Measurements from ENCODE around the gene TTLL9. TPM values are rescaled to one million over a fixed set of nuclear protein-coding genes. Genes with fewer than 3 reads are reported as not detected.
"Not testable (repeated sequence)": the region's sequence is repeated elsewhere in the genome, so short reads cannot be mapped to it uniquely, and the experiment has no call there.

The TTLL9 gene
- total RNA-seq, 2 donors from 2014 or later = not detected

- DNase-seq (ENCODE audit: low spot score) (no peak), ATAC-seq (ENCODE audit: insufficient number of reproducible peaks, low FRiP score, low read depth) (no peak)
- Histone ChIP-seq H3K9me3 (no peaks in the 10 kb centered on the region), H3K27ac (no peak overlapping the region), H3K4me3 (no peak overlapping the region), H3K27me3 (replicated peaks; ENCODE audit: insufficient read depth) (no peaks in the 10 kb centered on the region), H3K4me1 (ENCODE audit: control insufficient read depth in 1 of 2, low read depth in 2 of 2) (no peaks in the 10 kb centered on the region), H3K36me3 (no peaks in the 10 kb centered on the region)
- TF ChIP-seq, protein P1, sequence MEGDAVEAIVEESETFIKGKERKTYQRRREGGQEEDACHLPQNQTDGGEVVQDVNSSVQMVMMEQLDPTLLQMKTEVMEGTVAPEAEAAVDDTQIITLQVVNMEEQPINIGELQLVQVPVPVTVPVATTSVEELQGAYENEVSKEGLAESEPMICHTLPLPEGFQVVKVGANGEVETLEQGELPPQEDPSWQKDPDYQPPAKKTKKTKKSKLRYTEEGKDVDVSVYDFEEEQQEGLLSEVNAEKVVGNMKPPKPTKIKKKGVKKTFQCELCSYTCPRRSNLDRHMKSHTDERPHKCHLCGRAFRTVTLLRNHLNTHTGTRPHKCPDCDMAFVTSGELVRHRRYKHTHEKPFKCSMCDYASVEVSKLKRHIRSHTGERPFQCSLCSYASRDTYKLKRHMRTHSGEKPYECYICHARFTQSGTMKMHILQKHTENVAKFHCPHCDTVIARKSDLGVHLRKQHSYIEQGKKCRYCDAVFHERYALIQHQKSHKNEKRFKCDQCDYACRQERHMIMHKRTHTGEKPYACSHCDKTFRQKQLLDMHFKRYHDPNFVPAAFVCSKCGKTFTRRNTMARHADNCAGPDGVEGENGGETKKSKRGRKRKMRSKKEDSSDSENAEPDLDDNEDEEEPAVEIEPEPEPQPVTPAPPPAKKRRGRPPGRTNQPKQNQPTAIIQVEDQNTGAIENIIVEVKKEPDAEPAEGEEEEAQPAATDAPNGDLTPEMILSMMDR (IDR thresholded peaks at IDR 0.05) = no peak
Measured at GRCh38 chr20:31924561-31924960, 54.1 kb downstream of the TTLL9 start.

DNA sequence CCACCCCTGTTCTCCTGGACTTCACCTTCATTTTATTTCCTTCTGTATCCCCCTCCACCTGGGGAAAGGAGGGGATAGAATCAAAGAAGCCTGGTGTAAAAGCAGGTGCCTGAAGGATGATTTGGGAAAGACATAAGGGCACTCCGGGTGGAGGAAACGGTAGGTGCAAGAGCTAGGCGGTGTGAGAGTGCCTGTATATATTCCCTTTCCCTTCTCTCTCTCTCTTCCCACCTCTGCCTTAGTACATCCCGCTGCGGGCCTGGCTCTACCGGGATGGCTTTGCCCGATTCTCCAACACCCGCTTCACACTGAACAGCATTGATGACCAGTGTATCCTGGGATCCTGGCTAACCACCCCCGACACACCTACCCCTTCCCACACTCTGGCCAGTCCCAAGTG lies 55.2 kb downstream of the TTLL9 start:
- TF ChIP-seq, protein P1 (IDR thresholded peaks at IDR 0.05) = no peak
- Histone ChIP-seq H3K4me3 (no peak overlapping the region), H3K9me3 (no peaks in the 10 kb centered on the region), H3K4me1 (ENCODE audit: control insufficient read depth in 1 of 2, low read depth in 2 of 2) (no peaks in the 10 kb centered on the region), H3K27ac (no peak overlapping the region), H3K36me3 (no peaks in the 10 kb centered on the region), H3K27me3 (replicated peaks; ENCODE audit: insufficient read depth) (no peaks in the 10 kb centered on the region)
- ATAC-seq (ENCODE audit: insufficient number of reproducible peaks, low FRiP score, low read depth) (no peak), DNase-seq (ENCODE audit: low spot score) (no peak)

DNA sequence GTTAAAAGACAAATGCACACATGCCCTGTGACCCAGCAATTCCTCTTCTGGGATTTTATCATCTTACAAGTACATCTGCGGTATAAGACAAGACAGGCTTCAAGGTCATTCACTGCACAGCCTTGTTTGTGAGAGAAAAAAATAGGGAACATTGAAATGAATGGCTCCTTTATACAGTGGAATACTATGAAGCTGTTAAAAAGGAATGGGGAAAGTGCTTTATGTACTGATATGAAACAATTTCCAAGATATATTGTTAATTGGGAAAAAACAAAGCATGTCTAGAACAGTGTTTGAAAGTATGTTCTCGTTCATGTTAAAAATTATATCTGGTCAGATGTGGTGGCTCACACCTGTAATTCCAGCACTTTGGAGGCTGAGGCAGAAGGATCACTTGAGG lies 56.1 kb downstream of the TTLL9 start:
- Histone ChIP-seq H3K4me1 (ENCODE audit: control insufficient read depth in 1 of 2, low read depth in 2 of 2) (no peaks in the 10 kb centered on the region), H3K36me3 (no peaks in the 10 kb centered on the region), H3K27ac (no peak overlapping the region), H3K27me3 (replicated peaks; ENCODE audit: insufficient read depth) (no peaks in the 10 kb centered on the region), H3K9me3 (no peaks in the 10 kb centered on the region), H3K4me3 (no peak overlapping the region)
- ATAC-seq (ENCODE audit: insufficient number of reproducible peaks, low FRiP score, low read depth) = no peak
- no peak for DNase-seq (ENCODE audit: low spot score)
- TF ChIP-seq, protein P1 (IDR thresholded peaks at IDR 0.05) = no peak

- no peak for DNase-seq (ENCODE audit: low spot score)
- H3K36me3 ChIP-seq = no peaks in the 10 kb centered on the region
- ATAC-seq (ENCODE audit: insufficient number of reproducible peaks, low FRiP score, low read depth) = no peak
- no peak overlapping the region for H3K4me3 ChIP-seq
- H3K4me1 ChIP-seq (ENCODE audit: control insufficient read depth in 1 of 2, low read depth in 2 of 2) = no peaks in the 10 kb centered on the region
- no peak overlapping the region for H3K27ac ChIP-seq
- no peaks in the 10 kb centered on the region for H3K9me3 ChIP-seq
- TF ChIP-seq, protein P1 (IDR thresholded peaks at IDR 0.05) = no peak
- H3K27me3 ChIP-seq (replicated peaks; ENCODE audit: insufficient read depth) = no peaks in the 10 kb centered on the region
Measured at GRCh38 chr20:31927627-31928159, 57.3 kb downstream of the TTLL9 start.

GRCh38 chr20:31929631-31930030 lies 59.2 kb downstream of the TTLL9 start:
- not testable (repeated sequence) for H3K4me3 ChIP-seq; H3K27ac ChIP-seq; H3K9me3 ChIP-seq; DNase-seq (ENCODE audit: low spot score); ATAC-seq (ENCODE audit: insufficient number of reproducible peaks, low FRiP score, low read depth); H3K4me1 ChIP-seq (ENCODE audit: control insufficient read depth in 1 of 2, low read depth in 2 of 2); H3K36me3 ChIP-seq; H3K27me3 ChIP-seq (replicated peaks; ENCODE audit: insufficient read depth)

GRCh38 chr20:31930779-31931178 lies 60.3 kb downstream of the TTLL9 start:
- H3K36me3 ChIP-seq = no peaks in the 10 kb centered on the region
- DNase-seq (ENCODE audit: low spot score) (no peak), ATAC-seq (ENCODE audit: insufficient number of reproducible peaks, low FRiP score, low read depth) (no peak)
- no peaks in the 10 kb centered on the region for H3K27me3 ChIP-seq (replicated peaks; ENCODE audit: insufficient read depth)
- H3K4me3 ChIP-seq = no peak overlapping the region
- H3K27ac ChIP-seq = no peak overlapping the region
- no peaks in the 10 kb centered on the region for H3K9me3 ChIP-seq
- H3K4me1 ChIP-seq (ENCODE audit: control insufficient read depth in 1 of 2, low read depth in 2 of 2) = no peaks in the 10 kb centered on the region
- TF ChIP-seq, protein P1 (IDR thresholded peaks at IDR 0.05) = no peak

Data from thoracic aorta (tissue), 2 donors.